Neural cell (in vitro differentiated cells): ENCODE measurements around the gene ERC2. TPM values are rescaled to one million over a fixed set of nuclear protein-coding genes. Genes with fewer than 3 reads are reported as not detected.

Experiments used
- H2AFZ ChIP-seq: fragments of 200-600, 300-800 bp; sonication (generic), shearing (Covaris generic); 2 replicates; pipeline ENCODE4 v1.6.0; 2014; ENCODE audit warnings: low read depth, mild to moderate bottlenecking, antibody characterized with exemption, low read length, moderate library complexity
- H3F3A ChIP-seq: fragments of 200-600 bp; shearing (Covaris generic); 2 replicates; pipeline ENCODE4 v1.6.1; 2016; ENCODE audit warnings: mild to moderate bottlenecking, moderate library complexity, mixed read lengths, antibody characterized with exemption, low read length; ENCODE audit not compliant: insufficient read depth, poor library complexity, severe bottlenecking
- H3K27ac ChIP-seq: fragments of 200-600, 300-800 bp; sonication (generic), shearing (Covaris generic); 2 replicates; pipeline ENCODE4 v1.5.1; 2014; ENCODE audit warnings: mild to moderate bottlenecking, low read length, moderate library complexity
- H3K27me3 ChIP-seq: fragments of 300-800, 200-600 bp; sonication (generic), shearing (Covaris generic); 2 replicates; pipeline ENCODE4 v1.6.0; 2014; ENCODE audit warnings: mild to moderate bottlenecking, low read depth, low read length, moderate library complexity; ENCODE audit not compliant: insufficient read depth
- H3K36me3 ChIP-seq: fragments of 300-800, 200-600 bp; sonication (generic), shearing (Covaris generic); 2 replicates; pipeline ENCODE4 v1.5.1; 2014; ENCODE audit warnings: mild to moderate bottlenecking, antibody characterized with exemption, low read length, moderate library complexity; ENCODE audit not compliant: insufficient read depth
- H3K4me2 ChIP-seq: fragments of 300-800, 200-600 bp; sonication (generic), shearing (Covaris generic); 2 replicates; pipeline ENCODE4 v1.6.0; 2014; ENCODE audit warnings: mild to moderate bottlenecking, low read length
- H3K4me3 ChIP-seq: fragments of 300-800, 200-600 bp; sonication (generic), shearing (Covaris generic); 2 replicates; pipeline ENCODE4 v1.5.1; 2014; ENCODE audit warnings: mild to moderate bottlenecking, low read length, moderate library complexity
- H3K79me2 ChIP-seq: fragments of 200-600 bp; shearing (Covaris generic); replicated peaks from 2 replicates; pipeline ENCODE4 v1.6.0; 2014; ENCODE audit warnings: mild to moderate bottlenecking, low read length, moderate library complexity; ENCODE audit not compliant: insufficient read depth
- H3K9ac ChIP-seq: fragments of 300-800, 200-600 bp; sonication (generic), shearing (Covaris generic); 2 replicates; pipeline ENCODE4 v1.6.1; 2016; ENCODE audit warnings: mild to moderate bottlenecking, low read length, mixed read lengths
- H3K9me2 ChIP-seq: fragments of 200-600 bp; shearing (Covaris generic); 2 replicates; pipeline ENCODE4 v1.6.1; 2016; ENCODE audit warnings: mild to moderate bottlenecking, low read length, mixed read lengths; ENCODE audit not compliant: insufficient read depth
- H3K9me3 ChIP-seq: fragments of 200-600, 300-800 bp; sonication (generic), shearing (Covaris generic); 2 replicates; pipeline ENCODE4 v1.6.1; 2016; ENCODE audit warnings: mild to moderate bottlenecking, mixed run types, low read length, moderate library complexity, mixed read lengths
- H4K20me1 ChIP-seq: fragments of 200-600 bp; shearing (Covaris generic); 2 replicates; pipeline ENCODE4 v1.6.1; 2016; ENCODE audit warnings: mild to moderate bottlenecking, mixed run types; ENCODE audit not compliant: insufficient read depth
- EP300 ChIP-seq: fragments of 450-650 bp; conservative IDR thresholded peaks from 2 replicates; pipeline ENCODE4 v1.6.1; 2014; ENCODE audit warnings: antibody characterized with exemption, mild to moderate bottlenecking, moderate library complexity; ENCODE audit not compliant: poor library complexity, severe bottlenecking
- EZH2 ChIP-seq: fragments of 200-600, 300-800 bp; shearing (Covaris generic), sonication (generic); IDR thresholded peaks from 2 replicates; pipeline ENCODE4 v1.6.1; 2014; ENCODE audit warnings: antibody characterized with exemption, low read length, borderline replicate concordance, mild to moderate bottlenecking; ENCODE audit not compliant: insufficient read depth, poor library complexity, severe bottlenecking
- MXI1 ChIP-seq: fragments of 450-650 bp; conservative IDR thresholded peaks from 2 replicates; pipeline ENCODE4 v1.6.1; 2014; ENCODE audit warnings: antibody characterized with exemption, mild to moderate bottlenecking; ENCODE audit not compliant: poor library complexity, severe bottlenecking
- POLR2AphosphoS5 ChIP-seq: IDR thresholded peaks from 2 replicates; pipeline ENCODE4 v1.6.1; 2012
- RAD21 ChIP-seq: fragments of 450-650 bp; conservative IDR thresholded peaks from 2 replicates; pipeline ENCODE4 v1.6.1; 2014; ENCODE audit warnings: antibody characterized with exemption, mild to moderate bottlenecking, moderate library complexity
- REST ChIP-seq: IDR thresholded peaks from 2 replicates; pipeline ENCODE4 v1.6.1; 2012; ENCODE audit warnings: borderline replicate concordance
- SMC3 ChIP-seq: fragments of 450-650 bp; conservative IDR thresholded peaks from 2 replicates; pipeline ENCODE4 v1.6.1; 2014; ENCODE audit warnings: antibody characterized with exemption, mild to moderate bottlenecking, moderate library complexity; ENCODE audit not compliant: poor library complexity
- TAF1 ChIP-seq: IDR thresholded peaks from 2 replicates; pipeline ENCODE4 v1.6.1; 2012; ENCODE audit warnings: low read depth
- polyA plus RNA-seq: library from polyadenylated mRNA; depleted of rRNA; stranded (reverse); fragments of >200 nt; gene quantifications from 2 replicates; pipeline ENCODE4 v1.2.3, GENCODE V29; 2014
- TF ChIP-seq, protein P1 (sequence below): fragments of 450-650 bp; IDR thresholded peaks from 2 replicates; pipeline ENCODE4 v1.5.1; 2014; ENCODE audit warnings: antibody characterized with exemption, mild to moderate bottlenecking, moderate library complexity; ENCODE audit not compliant: poor library complexity, severe bottlenecking

Gene ERC2
- polyA plus RNA-seq, 1 donor from 2014 or later = 60.4 TPM

DNA sequence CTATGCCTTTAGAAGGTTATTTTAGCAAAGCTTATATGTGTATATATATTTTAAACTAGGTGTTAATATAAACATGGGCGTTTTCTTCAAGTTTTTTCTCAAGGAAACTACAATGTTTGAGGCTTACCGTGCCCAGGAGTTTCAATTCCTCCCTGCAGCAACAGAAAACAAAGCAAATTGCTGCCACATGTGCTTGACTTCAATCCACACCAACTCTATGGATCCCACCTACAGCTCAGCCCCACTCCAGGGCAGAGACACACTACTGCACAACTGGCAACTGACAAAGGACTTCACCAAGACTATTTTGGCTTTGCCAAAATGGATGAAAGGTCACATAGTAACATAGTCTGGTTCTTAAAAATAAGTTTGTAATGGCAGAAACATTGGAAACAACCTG, 346.6 kb downstream of the ERC2 start:
- Histone ChIP-seq H3K9ac (no peak overlapping the region), H3K4me2 (no peak overlapping the region), H3K4me3 (no peak overlapping the region), H3K27ac (no peak overlapping the region), H4K20me1 (no peaks in the 10 kb centered on the region), H3K36me3 (no peaks in the 10 kb centered on the region), H3K9me3 (no peaks in the 10 kb centered on the region), H3F3A (no peaks in the 10 kb centered on the region), H3K79me2 (no peaks in the 10 kb centered on the region), H2AFZ (no peak overlapping the region), H3K27me3 (no peaks in the 10 kb centered on the region), H3K9me2 (no peaks in the 10 kb centered on the region)
- TF ChIP-seq EZH2 = no peak

- Histone ChIP-seq H3K36me3 (no peaks in the 10 kb centered on the region), H3K27me3 (no peaks in the 10 kb centered on the region), H3K4me3 (no peak overlapping the region), H3K9me2 (no peaks in the 10 kb centered on the region), H3K27ac (no peak overlapping the region), H3K4me2 (no peak overlapping the region), H3K79me2 (no peaks in the 10 kb centered on the region), H2AFZ (no peak overlapping the region), H4K20me1 (no peaks in the 10 kb centered on the region), H3K9ac (no peak overlapping the region), H3F3A (no peaks in the 10 kb centered on the region), H3K9me3 (no peaks in the 10 kb centered on the region)
- TF ChIP-seq POLR2AphosphoS5 = no peak
- no peak for TF ChIP-seq EZH2
- TF ChIP-seq, protein P1, sequence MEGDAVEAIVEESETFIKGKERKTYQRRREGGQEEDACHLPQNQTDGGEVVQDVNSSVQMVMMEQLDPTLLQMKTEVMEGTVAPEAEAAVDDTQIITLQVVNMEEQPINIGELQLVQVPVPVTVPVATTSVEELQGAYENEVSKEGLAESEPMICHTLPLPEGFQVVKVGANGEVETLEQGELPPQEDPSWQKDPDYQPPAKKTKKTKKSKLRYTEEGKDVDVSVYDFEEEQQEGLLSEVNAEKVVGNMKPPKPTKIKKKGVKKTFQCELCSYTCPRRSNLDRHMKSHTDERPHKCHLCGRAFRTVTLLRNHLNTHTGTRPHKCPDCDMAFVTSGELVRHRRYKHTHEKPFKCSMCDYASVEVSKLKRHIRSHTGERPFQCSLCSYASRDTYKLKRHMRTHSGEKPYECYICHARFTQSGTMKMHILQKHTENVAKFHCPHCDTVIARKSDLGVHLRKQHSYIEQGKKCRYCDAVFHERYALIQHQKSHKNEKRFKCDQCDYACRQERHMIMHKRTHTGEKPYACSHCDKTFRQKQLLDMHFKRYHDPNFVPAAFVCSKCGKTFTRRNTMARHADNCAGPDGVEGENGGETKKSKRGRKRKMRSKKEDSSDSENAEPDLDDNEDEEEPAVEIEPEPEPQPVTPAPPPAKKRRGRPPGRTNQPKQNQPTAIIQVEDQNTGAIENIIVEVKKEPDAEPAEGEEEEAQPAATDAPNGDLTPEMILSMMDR = no peak
- no peak for TF ChIP-seq SMC3
- no peak for TF ChIP-seq TAF1
- TF ChIP-seq MXI1 = no peak
- TF ChIP-seq RAD21 = no peak
- no peak for TF ChIP-seq REST
- no peak for TF ChIP-seq EP300
Measured at GRCh38 chr3:56119575-56120349, 348.5 kb downstream of the ERC2 start.
